ENCODE results near the gene PCDH11Y. TPM values are rescaled to one million over a fixed set of nuclear protein-coding genes. Genes with fewer than 3 reads are reported as not detected.
"Not testable (repeated sequence)": the region's sequence is repeated elsewhere in the genome, so short reads cannot be mapped to it uniquely, and the experiment has no call there.

Gene PCDH11Y
- total RNA-seq, 1 experiment from 2014 or later: 2.4 TPM

DNA sequence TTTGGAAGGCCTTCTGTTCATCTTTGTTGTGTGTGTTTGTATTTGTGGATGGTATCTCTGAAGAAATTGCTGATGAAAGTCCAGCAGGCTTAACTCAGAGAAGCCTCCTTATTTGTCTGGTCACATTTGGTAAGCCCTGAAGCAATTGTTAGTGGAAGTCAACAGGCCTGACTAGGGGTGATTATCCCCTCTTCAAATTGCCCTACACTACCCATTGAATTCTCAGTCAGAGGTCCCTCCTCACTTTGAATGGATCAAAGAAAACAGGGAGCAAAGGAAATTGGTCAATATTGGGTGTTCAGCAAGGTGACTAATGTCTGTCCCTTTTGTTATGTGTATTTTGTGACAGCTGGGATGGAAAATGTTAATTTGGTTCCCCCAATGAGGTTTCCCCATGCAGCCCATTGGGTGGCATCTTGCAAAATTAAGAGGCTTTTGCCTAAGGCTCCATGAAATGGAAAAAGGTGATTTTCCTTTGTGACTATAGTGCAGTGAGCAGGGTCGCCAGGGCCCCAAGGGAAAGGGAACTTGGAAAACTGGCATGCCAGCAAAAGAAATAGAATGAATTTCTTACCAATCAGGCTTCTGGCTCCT lies 709.8 kb downstream of the PCDH11Y start:
- DNase-seq, H3K27me3 ChIP-seq, H3K4me1 ChIP-seq: not testable (repeated sequence)

DNA sequence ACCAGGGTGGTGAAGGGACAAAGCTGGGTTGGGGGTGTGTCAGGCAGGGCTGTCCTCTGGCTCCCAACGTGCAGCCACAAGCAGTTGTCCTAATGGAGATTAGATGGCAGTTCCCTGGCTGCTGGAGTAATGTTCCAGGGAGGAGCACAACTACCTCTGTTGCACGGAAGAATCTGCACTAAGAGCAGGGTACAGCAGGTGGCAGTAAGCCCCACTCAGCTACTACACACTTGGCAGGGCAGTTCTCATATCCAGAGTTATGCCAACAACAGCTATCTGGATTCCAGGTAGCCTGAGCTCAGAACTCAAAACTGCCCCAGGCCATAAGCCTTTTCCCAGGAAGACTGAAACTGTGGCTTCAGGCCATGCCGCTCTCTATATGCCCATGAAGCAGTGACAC lies 761.3 kb downstream of the PCDH11Y start:
- H3K4me3 ChIP-seq; H3K36me3 ChIP-seq; H3K27ac ChIP-seq; H3K27me3 ChIP-seq; H3K4me1 ChIP-seq; H3K9me3 ChIP-seq (replicated peaks): not testable (repeated sequence)
- DNase-seq: peak; percentile 0

More for the DNA sequence above, 709.8 kb downstream of the PCDH11Y start:
- H3K4me3 ChIP-seq; H3K9me3 ChIP-seq (replicated peaks); H3K36me3 ChIP-seq; H3K27ac ChIP-seq: not testable (repeated sequence)

DNA sequence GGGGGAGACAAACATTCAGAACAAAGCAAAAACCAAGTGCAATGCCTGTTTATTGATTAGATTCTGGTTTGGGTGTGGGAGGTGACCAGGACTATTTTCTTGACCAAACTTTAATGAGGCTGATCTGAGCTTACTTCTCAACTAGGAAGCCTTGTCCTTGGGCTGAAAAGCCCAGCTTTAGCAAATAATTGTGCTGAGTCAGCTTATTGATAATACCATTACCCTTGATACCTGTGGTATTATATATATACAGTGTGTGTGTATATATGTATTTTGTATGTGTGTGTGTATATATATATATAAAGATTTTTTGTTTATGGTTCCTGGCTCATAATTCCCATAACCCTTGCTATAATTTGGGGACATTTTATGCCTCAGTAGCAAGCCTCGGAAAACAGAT lies 776.4 kb downstream of the PCDH11Y start:
- H3K4me1 ChIP-seq, DNase-seq: not testable (repeated sequence)

More for the DNA sequence above, 776.4 kb downstream of the PCDH11Y start:
- not testable (repeated sequence) for H3K27me3 ChIP-seq; H3K9me3 ChIP-seq (replicated peaks); H3K4me3 ChIP-seq; H3K27ac ChIP-seq; H3K36me3 ChIP-seq

Measured in SJCRH30 (cell line).